HG03066 (cell line): ENCODE measurements around the gene ARHGEF2.
"Not testable (repeated sequence)": the region's sequence is repeated elsewhere in the genome, so short reads cannot be mapped to it uniquely, and the experiment has no call there.

ENCODE experiments used
- ATAC-seq: cut with Tn5 transposase; IDR thresholded peaks from one replicate; pipeline ENCODE4 v1.9.1; 2021; ENCODE audit warnings: low read depth; ENCODE audit not compliant: unreplicated experiment

The ARHGEF2 gene

GRCh38 chr1:155993595-155993994 is 15.2 kb upstream of the ARHGEF2 start:
- ATAC-seq: no peak

- no peak for ATAC-seq
These were observed 11.8 kb upstream of the ARHGEF2 start for GRCh38 chr1:155990005-155990739.

- ATAC-seq: no peak
These were observed 11.1 kb upstream of the ARHGEF2 start for GRCh38 chr1:155989242-155990004.

- not testable (repeated sequence) for ATAC-seq
These were observed 6.7 kb upstream of the ARHGEF2 start for GRCh38 chr1:155984903-155985645.

GRCh38 chr1:155984341-155984740 is 6.0 kb upstream of the ARHGEF2 start:
- ATAC-seq: no peak

- ATAC-seq: no peak
These were observed 5.1 kb upstream of the ARHGEF2 start for GRCh38 chr1:155983191-155984024.

GRCh38 chr1:155982106-155982505 is 3.8 kb upstream of the ARHGEF2 start:
- no peak for ATAC-seq

- no peak for ATAC-seq
These were observed 3.1 kb upstream of the ARHGEF2 start for GRCh38 chr1:155981266-155982088.

- no peak for ATAC-seq
These were observed 1.4 kb upstream of the ARHGEF2 start for GRCh38 chr1:155979597-155980343.

- no peak for ATAC-seq
These were observed 654 bp upstream of the ARHGEF2 start for GRCh38 chr1:155978973-155979429.

GRCh38 chr1:155977690-155978324 is 540 bp downstream of the ARHGEF2 start:
- ATAC-seq: no peak

- ATAC-seq: no peak
These were observed 1.2 kb downstream of the ARHGEF2 start for GRCh38 chr1:155976913-155977689.

- no peak for ATAC-seq
These were observed 2.1 kb downstream of the ARHGEF2 start for GRCh38 chr1:155976062-155976912.

- no peak for ATAC-seq
These were observed 2.8 kb downstream of the ARHGEF2 start for GRCh38 chr1:155975375-155976061.

GRCh38 chr1:155974208-155975115 is 3.9 kb downstream of the ARHGEF2 start:
- ATAC-seq: no peak
